CD4-positive, alpha-beta T cell treated with Interleukin-12 subunit alpha and Interleukin-12 subunit beta, for 1 hour (primary cell): ENCODE results near the gene VGLL4.

Experiments used
- DNase-seq: peaks from one replicate; pipeline ENCODE4 v3.0.0-alpha.2; 2020

The VGLL4 gene

GRCh38 chr3:11651900-11652299 is 8.2 kb upstream of the VGLL4 start:
- peak; percentile 56 for DNase-seq

GRCh38 chr3:11651477-11651876 is 7.8 kb upstream of the VGLL4 start:
- DNase-seq, result no peak

DNA sequence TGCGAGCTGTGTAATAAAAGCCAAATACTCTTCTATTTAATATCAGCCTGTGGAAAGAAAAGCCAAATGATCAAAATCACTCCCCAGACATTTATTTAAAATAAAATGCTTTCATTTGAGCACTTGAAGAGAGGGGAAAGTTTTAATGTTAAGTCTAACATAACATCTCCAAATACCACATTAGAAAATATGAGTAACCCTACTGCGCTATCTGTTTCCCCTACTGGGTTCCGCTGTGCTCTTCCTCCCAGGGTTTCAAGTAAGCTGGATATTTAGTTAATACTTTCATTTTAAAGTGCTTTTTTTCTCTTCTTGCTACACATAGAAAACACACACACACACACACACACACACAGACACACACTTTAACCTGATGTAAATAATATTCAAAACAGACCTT is 6.7 kb upstream of the VGLL4 start:
- no peak for DNase-seq

GRCh38 chr3:11648735-11649134 is 5.0 kb upstream of the VGLL4 start:
- no peak for DNase-seq

- peak; percentile 19 for DNase-seq
Observed at GRCh38 chr3:11643201-11643603, 513 bp downstream of the VGLL4 start.

- DNase-seq, result peak; percentile 68
Observed at GRCh38 chr3:11642431-11643191, 1.1 kb downstream of the VGLL4 start.

- DNase-seq, result peak; percentile 43
Observed at GRCh38 chr3:11641683-11642430, 1.9 kb downstream of the VGLL4 start.

DNA sequence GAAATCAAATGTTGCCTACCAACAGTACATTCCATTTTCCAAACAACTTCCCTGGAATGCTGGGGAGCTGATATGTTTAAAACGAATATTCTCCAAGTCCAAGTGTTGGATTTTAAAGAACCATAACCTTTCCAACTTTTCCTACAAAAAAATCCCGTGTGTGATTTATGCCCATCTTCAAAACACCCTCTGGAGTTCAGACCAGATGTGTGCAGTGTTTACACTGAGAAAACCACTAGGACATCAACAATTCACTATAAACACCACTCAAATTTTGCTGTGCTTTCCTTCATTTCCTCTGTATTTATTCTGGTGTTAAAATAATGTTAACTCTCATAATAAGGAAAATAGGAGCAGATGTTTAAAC is 2.4 kb downstream of the VGLL4 start:
- DNase-seq, result no peak

DNA sequence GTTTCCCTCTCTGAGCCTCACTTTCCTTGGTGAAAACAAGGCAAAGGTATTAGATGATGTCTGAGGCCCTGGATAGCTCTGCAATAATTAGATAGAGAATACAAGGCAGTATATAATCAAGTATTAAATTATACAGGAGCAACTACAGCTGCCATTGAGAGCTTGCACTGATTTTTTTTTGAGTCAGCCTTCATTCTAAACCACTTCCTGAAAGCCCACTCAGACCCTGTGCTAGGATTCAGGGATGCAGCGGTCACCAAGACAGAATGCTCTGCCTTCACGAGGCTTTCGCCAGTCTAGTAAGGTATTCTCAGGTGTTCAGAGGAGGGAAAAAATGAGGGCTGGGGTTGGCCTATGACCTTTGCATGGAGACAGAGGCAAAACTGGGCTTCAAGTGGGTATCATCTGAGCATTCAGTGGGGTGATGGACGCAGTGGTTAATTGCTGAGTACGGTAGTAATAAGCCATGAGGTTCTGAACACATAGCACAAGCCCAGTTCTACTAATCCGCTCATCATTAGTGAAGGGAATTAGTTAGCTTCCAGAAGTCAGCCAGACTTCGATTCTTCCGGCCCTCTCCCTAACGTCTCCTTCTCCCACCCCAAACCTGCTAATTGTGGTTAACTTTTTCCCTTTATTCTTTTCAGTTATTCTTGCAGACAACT is 3.6 kb downstream of the VGLL4 start:
- DNase-seq, result no peak

DNA sequence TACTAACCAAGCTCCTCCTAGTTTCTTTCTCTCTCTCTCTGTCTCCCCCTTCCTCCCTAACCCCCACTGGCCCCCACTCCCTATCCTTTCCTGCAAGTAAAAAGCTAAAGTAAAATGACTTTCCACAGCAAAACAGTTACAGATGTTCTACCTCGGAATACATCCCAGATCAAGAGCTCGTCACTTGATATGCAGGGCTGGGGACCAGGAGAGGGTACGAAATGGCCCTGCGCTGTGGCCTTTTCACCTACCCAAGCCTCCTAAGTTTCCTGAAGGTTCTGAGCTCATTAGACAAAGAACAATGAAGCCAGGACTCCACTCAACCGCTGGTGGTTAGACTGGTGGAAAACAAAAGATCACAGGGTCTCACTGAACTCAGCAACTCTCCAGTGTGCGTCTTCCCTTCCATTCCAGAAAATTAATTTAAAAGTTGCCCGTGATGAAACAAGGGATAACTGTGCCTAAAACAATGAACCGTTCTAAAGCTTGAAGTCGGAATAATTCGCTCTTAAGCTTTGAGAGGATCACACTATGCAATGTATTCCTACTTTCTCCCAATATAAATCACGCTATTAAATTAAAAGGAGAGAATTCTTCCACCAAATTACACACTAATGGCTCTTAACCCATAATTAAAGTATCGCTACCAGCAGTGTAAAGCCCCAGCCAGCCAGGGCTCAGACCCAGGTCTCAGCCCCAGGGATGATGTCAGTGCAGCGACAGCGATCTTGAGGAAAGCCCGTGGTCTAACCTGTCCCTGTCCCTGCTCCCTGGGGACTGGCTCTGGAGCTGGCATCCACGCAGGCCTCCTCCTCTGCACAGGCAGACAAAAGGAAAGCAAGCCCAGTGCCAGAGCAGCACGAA is 5.0 kb downstream of the VGLL4 start:
- DNase-seq, result no peak

GRCh38 chr3:11637901-11638458 is 5.7 kb downstream of the VGLL4 start:
- no peak for DNase-seq

DNA sequence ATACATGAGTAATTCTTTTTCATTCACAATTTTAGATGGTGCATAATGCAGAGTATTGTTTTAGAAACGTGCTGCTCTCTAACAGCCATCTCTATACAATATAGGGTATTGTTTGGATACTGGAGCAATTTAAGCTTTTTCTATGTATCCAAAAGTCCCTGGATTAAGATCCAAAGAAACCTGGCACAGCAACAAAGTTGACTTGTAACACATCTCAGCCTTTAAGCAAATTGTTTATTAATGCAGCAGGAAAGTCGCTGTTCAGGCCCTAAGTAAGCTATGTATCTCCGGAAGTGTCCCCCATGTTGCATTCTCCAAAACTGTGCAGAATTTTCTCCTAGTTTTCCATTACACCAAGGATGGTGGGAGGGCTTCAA is 7.3 kb downstream of the VGLL4 start:
- no peak for DNase-seq

DNA sequence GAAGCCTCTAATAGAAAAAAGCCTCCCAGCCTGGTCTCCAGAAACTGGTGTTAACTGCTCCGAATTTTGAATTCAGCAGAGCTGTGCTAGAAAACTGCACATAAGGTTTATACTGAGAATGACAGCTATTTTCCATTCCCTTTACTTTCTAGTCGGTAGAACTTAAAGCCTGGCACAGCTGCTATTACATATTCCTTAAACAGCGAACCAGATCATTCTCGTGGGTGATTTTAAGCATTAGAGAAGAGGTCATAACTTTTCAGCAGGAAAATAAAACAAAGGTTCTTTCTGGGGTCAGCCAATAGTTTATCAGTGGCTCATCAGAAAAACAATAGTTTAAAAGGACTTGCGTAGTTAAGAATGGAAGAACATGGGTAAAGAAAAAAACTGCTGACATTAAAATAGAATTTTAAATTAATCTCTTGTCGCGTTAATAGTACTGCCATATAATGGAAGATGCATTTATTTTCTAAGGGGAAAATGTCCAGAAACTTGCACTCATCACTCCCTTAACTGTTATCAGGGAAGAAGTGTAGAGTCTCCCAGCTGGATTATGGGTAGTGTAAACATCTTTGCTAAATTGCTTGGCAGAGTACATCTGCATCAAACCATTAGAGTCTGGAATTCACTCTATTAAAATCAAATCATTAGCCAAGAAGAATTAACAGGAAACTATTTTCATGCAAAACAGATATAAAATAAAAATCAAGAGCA is 7.9 kb downstream of the VGLL4 start:
- DNase-seq, result no peak

- DNase-seq, result no peak
Observed at GRCh38 chr3:11634974-11635612, 8.6 kb downstream of the VGLL4 start.

DNA sequence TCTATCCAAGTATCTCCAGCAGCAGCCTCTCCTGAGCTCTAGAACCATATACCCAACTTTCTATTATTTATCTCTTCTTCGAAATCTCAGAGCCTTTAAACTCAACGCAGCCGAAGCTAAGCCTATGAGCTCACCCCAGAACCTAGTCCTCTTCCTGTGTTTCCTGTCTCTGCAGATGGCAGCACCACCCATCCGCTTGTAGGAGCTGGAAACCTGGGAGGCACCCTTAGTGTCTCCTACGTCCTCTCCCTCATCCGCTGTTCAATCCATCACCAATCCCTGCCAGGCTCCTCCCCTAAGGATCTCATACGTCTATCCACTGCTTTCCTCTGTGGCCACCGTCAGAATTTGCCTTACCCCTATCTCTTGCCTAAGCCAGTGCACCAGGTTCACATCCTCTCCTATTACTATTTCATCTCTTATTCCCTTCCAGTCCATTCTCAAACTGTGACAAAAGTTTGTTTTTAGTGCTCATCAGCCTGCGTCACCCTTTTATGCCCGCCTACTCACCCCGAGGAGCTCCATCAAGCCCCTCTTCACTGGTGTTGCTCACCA is 9.6 kb downstream of the VGLL4 start:
- peak; percentile 14 for DNase-seq

GRCh38 chr3:11632966-11633365 is 10.7 kb downstream of the VGLL4 start:
- DNase-seq, result no peak

- no peak for DNase-seq
Observed at GRCh38 chr3:11632564-11632963, 11.2 kb downstream of the VGLL4 start.

GRCh38 chr3:11631820-11632219 is 11.9 kb downstream of the VGLL4 start:
- DNase-seq, result no peak

GRCh38 chr3:11629716-11630115 is 14.0 kb downstream of the VGLL4 start:
- DNase-seq, result no peak

- no peak for DNase-seq
Observed at GRCh38 chr3:11627612-11628011, 16.1 kb downstream of the VGLL4 start.

DNA sequence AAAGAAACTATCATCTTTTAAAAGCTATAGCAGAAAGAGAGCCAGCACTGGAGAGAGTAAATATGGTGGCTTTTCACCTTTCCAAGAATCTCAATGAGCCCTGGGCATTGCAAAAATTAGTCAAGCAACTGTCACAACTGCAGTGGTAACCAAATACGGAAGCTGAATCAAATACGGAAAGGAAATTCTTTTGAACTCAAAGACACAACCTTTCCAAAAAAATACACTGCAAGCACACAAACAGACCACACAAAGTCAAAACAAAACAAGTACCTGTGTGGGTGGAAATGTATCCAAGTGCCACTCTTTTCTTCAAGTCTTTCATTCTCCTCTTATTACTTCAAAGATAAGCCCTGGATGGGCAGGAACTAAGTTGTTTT is 17.6 kb downstream of the VGLL4 start:
- DNase-seq, result no peak
